GM12891 (cell line): ENCODE data around the gene ALDOA.

Experiments used
- PAX5 ChIP-seq: IDR thresholded peaks from 2 replicates; pipeline ENCODE4 v1.6.1; 2011; ENCODE audit warnings: low read length, moderate library complexity, mild to moderate bottlenecking; ENCODE audit not compliant: insufficient read depth, severe bottlenecking
- POLR2A ChIP-seq: IDR thresholded peaks from 2 replicates; pipeline ENCODE4 v1.6.1; 2011; ENCODE audit warnings: low read depth, low read length, control low read depth
- POLR2AphosphoS5 ChIP-seq: IDR thresholded peaks from 2 replicates; pipeline ENCODE4 v1.6.1; 2011; ENCODE audit warnings: low read depth, low read length, control low read depth
- POU2F2 ChIP-seq: IDR thresholded peaks from 2 replicates; pipeline ENCODE4 v1.6.1; 2011; ENCODE audit warnings: low read depth, mild to moderate bottlenecking, control low read depth, low read length, moderate library complexity
- SPI1 ChIP-seq: IDR thresholded peaks from 2 replicates; pipeline ENCODE4 v1.6.1; 2011; ENCODE audit warnings: low read depth, low read length, control low read depth
- TAF1 ChIP-seq: IDR thresholded peaks from 2 replicates; pipeline ENCODE4 v1.6.1; 2011; ENCODE audit warnings: low read depth, low read length, control low read depth

GRCh38 chr16:30046178-30046577 is 19.4 kb upstream of the ALDOA start:
- TF ChIP-seq POLR2A (no peak), PAX5 (no peak), TAF1 (no peak), SPI1 (no peak), POLR2AphosphoS5 (no peak), POU2F2 (no peak)
